SK-N-SH (cell line): ENCODE results near the gene NEK10.

ENCODE experiments used
- CHD2 ChIP-seq: fragments of 150-350 bp; IDR thresholded peaks from 2 replicates; pipeline ENCODE4 v1.6.1; 2018; ENCODE audit warnings: low read length; ENCODE audit not compliant: partially characterized antibody
- EP300 ChIP-seq, 2 experiments: IDR thresholded peaks; 2 replicates each; pipeline versions ENCODE4 v1.4.0 to v1.6.1; 2012; ENCODE audit warnings: borderline replicate concordance in 1 of 2, low read depth in 1 of 2, low read length in 1 of 2
- EZH2phosphoT487 ChIP-seq: fragments of 200-600 bp; sonication (generic); IDR thresholded peaks from 2 replicates; pipeline ENCODE4 v1.6.1; 2017; ENCODE audit warnings: low read depth, mixed run types, mild to moderate bottlenecking, antibody characterized with exemption, moderate library complexity, borderline replicate concordance
- GATA2 ChIP-seq: sonication (generic); formaldehyde crosslinking; IDR thresholded peaks from 2 replicates; pipeline ENCODE4 v1.5.0; 2020; ENCODE audit warnings: mild to moderate bottlenecking, missing genetic modification reagents
- JUND ChIP-seq: IDR thresholded peaks from 2 replicates; pipeline ENCODE4 v1.4.0; 2012
- RFX5 ChIP-seq: IDR thresholded peaks from 2 replicates; pipeline ENCODE4 v1.6.1; 2012; ENCODE audit warnings: mild to moderate bottlenecking, improper control_type of control experiment, low read length
- TF ChIP-seq, protein P1 (sequence below): fragments of 200-600 bp; sonication (generic); IDR thresholded peaks from 2 replicates; pipeline ENCODE4 v1.6.1; 2017; ENCODE audit warnings: antibody characterized with exemption, mild to moderate bottlenecking, moderate library complexity
- TF ChIP-seq, protein P2 (sequence below): fragments of 150-350 bp; IDR thresholded peaks from 2 replicates; pipeline ENCODE4 v1.6.1; 2017; ENCODE audit warnings: antibody characterized with exemption, low read length, low read depth, borderline replicate concordance

DNA sequence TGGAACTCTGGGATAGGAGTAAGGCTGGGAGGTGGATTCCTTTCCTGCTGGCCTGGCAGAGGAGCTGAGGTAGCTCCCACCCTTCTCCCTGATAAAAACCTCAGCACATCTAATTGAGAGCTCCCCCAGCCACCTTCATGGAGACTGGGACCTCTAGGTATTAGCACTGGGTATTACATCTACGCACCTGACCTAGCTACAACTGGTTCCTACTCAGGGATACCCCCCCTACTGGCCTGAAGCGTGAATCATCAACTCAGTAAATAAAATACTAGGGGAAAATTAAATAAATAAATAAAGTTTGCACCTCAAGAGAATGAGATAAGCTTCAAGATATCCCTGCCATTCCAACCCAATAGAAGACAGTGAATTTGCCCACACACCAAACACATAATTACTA, 140.4 kb downstream of the NEK10 start:
- TF ChIP-seq EZH2phosphoT487: no peak
- TF ChIP-seq, protein P1, sequence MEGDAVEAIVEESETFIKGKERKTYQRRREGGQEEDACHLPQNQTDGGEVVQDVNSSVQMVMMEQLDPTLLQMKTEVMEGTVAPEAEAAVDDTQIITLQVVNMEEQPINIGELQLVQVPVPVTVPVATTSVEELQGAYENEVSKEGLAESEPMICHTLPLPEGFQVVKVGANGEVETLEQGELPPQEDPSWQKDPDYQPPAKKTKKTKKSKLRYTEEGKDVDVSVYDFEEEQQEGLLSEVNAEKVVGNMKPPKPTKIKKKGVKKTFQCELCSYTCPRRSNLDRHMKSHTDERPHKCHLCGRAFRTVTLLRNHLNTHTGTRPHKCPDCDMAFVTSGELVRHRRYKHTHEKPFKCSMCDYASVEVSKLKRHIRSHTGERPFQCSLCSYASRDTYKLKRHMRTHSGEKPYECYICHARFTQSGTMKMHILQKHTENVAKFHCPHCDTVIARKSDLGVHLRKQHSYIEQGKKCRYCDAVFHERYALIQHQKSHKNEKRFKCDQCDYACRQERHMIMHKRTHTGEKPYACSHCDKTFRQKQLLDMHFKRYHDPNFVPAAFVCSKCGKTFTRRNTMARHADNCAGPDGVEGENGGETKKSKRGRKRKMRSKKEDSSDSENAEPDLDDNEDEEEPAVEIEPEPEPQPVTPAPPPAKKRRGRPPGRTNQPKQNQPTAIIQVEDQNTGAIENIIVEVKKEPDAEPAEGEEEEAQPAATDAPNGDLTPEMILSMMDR: no peak
- no peak for TF ChIP-seq EP300 (IDR thresholded peaks at IDR 0.05; ENCODE audit: borderline replicate concordance in 1 of 2, low read depth in 1 of 2, low read length in 1 of 2)
- TF ChIP-seq, protein P2, sequence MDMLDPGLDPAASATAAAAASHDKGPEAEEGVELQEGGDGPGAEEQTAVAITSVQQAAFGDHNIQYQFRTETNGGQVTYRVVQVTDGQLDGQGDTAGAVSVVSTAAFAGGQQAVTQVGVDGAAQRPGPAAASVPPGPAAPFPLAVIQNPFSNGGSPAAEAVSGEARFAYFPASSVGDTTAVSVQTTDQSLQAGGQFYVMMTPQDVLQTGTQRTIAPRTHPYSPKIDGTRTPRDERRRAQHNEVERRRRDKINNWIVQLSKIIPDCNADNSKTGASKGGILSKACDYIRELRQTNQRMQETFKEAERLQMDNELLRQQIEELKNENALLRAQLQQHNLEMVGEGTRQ: no peak
- TF ChIP-seq GATA2 (CRISPR knock-in tag): no peak
- TF ChIP-seq JUND: no peak
- TF ChIP-seq CHD2: no peak
- no peak for TF ChIP-seq RFX5
